NCI-H1436 treated with DMSO at 0.1 percent for 48 hours (cell line): Measurements from ENCODE around the gene SPACDR.
"Not testable (repeated sequence)": the region's sequence is repeated elsewhere in the genome, so short reads cannot be mapped to it uniquely, and the experiment has no call there.

Experiments used
- DNase-seq: peaks from one replicate; lab custom pipeline; 2025; lab: John Stamatoyannopoulos, UW

SPACDR gene

GRCh38 chr7:100465702-100466311 lies 1.7 kb upstream of the SPACDR start:
- no peak for DNase-seq

- DNase-seq, result no peak
Measured at GRCh38 chr7:100465299-100465698, 1.2 kb upstream of the SPACDR start.

GRCh38 chr7:100464791-100465190 lies 731 bp upstream of the SPACDR start:
- no peak for DNase-seq

- no peak for DNase-seq
Measured at GRCh38 chr7:100457033-100457432, 7.0 kb downstream of the SPACDR start.

- DNase-seq, result no peak
Measured at GRCh38 chr7:100456562-100456961, 7.5 kb downstream of the SPACDR start.

GRCh38 chr7:100455206-100455605 lies 8.9 kb downstream of the SPACDR start:
- DNase-seq, result no peak

GRCh38 chr7:100453854-100454253 lies 10.2 kb downstream of the SPACDR start:
- DNase-seq, result not testable (repeated sequence)

GRCh38 chr7:100452513-100452912 lies 11.5 kb downstream of the SPACDR start:
- DNase-seq, result no peak

- DNase-seq, result no peak
Measured at GRCh38 chr7:100449190-100449795, 14.8 kb downstream of the SPACDR start.

- not testable (repeated sequence) for DNase-seq
Measured at GRCh38 chr7:100447363-100447762, 16.7 kb downstream of the SPACDR start.

- no peak for DNase-seq
Measured at GRCh38 chr7:100446040-100446439, 18.0 kb downstream of the SPACDR start.

GRCh38 chr7:100444311-100445278 lies 19.5 kb downstream of the SPACDR start:
- no peak for DNase-seq

- DNase-seq, result no peak
Measured at GRCh38 chr7:100443096-100443840, 20.8 kb downstream of the SPACDR start.

GRCh38 chr7:100441641-100442535 lies 22.2 kb downstream of the SPACDR start:
- no peak for DNase-seq

GRCh38 chr7:100439244-100439643 lies 24.8 kb downstream of the SPACDR start:
- DNase-seq, result not testable (repeated sequence)

GRCh38 chr7:100438731-100439130 lies 25.3 kb downstream of the SPACDR start:
- DNase-seq, result not testable (repeated sequence)

GRCh38 chr7:100438172-100438571 lies 25.9 kb downstream of the SPACDR start:
- DNase-seq, result no peak

- DNase-seq, result no peak
Measured at GRCh38 chr7:100437150-100438100, 26.6 kb downstream of the SPACDR start.

GRCh38 chr7:100435401-100436304 lies 28.4 kb downstream of the SPACDR start:
- DNase-seq, result no peak
